OCI-LY1 (cell line): Measurements from ENCODE around the gene MIB2.

Source experiments
- CTCF ChIP-seq: fragments of 200-600 bp; sonication (generic), shearing (Covaris generic); IDR thresholded peaks from 2 replicates; pipeline ENCODE4 v1.5.1; 2017; ENCODE audit warnings: mild to moderate bottlenecking, antibody characterized with exemption, low read length, moderate library complexity, mixed read lengths
- EZH2 ChIP-seq: fragments of 200-600 bp; sonication (generic), shearing (Covaris generic); IDR thresholded peaks from 2 replicates; pipeline ENCODE4 v1.8.0; 2017; ENCODE audit warnings: borderline replicate concordance, mixed run types, mild to moderate bottlenecking, antibody characterized with exemption, low read length, moderate library complexity, mixed read lengths

DNA sequence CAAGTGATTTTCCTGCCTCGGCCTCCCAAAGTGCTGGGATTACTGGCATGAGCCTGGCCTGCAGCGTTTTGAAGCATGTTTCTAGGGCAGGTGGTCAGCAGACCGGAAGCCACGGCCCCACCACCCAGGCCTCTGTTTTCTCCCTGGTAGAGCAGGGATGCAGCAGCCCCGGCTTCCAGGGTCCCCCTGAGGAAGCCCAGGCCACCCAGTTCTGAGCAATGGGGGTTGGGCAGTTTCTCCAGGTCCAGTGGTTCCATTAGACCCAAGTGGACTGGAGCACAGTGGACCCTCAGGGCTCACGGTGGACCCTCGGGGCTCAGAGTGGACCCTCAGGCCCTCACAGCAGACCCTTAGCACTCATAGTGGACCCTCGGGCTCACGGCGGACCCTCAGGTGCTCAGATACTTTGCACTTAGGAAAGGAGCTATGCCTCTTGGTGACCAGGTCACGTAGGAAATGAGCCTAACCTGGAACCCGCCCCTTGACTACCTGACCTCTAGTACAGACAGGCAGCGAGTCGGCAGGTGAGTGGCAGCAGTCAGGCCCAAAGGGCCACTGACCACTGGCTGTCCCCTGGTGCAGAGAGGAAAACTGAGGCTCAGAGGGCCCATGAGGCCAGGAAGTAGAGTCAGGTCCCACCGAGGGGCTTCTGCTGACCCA lies 10.8 kb upstream of the MIB2 start:
- TF ChIP-seq CTCF (no peak), EZH2 (no peak)
